IPS-15b (cell line): Measurements from ENCODE around the gene DNAJC18.
"Not testable (repeated sequence)": the region's sequence is repeated elsewhere in the genome, so short reads cannot be mapped to it uniquely, and the experiment has no call there.

Source experiments
- H3K27me3 ChIP-seq: one replicate; pipeline ENCODE4 v1.6.1; 2013; ENCODE audit warnings: low read length; ENCODE audit not compliant: control insufficient read depth, insufficient read depth
- H3K36me3 ChIP-seq: one replicate; pipeline ENCODE4 v1.6.1; 2013; ENCODE audit warnings: low read length; ENCODE audit not compliant: control insufficient read depth, insufficient read depth
- H3K4me1 ChIP-seq: one replicate; pipeline ENCODE4 v1.6.1; 2013; ENCODE audit warnings: mild to moderate bottlenecking, low read length; ENCODE audit not compliant: control insufficient read depth, insufficient read depth
- H3K4me3 ChIP-seq: one replicate; pipeline ENCODE4 v1.5.1; 2013; ENCODE audit warnings: low read depth, low read length
- H3K9ac ChIP-seq: one replicate; pipeline ENCODE4 v1.6.1; 2013; ENCODE audit warnings: low read depth, mild to moderate bottlenecking, low read length
- H3K9me3 ChIP-seq: one replicate; pipeline ENCODE4 v1.6.1; 2013; ENCODE audit warnings: mild to moderate bottlenecking, low read length; ENCODE audit not compliant: control insufficient read depth, insufficient read depth

The DNAJC18 gene

GRCh38 chr5:139439013-139439903 lies at the start of gene DNAJC18:
TSS of gene DNAJC18 (minus strand) at chr5:139439525. CDS start at chr5:139439445, 80 bp downstream.
- no peaks in the 10 kb centered on the region for H3K9me3 ChIP-seq
- H3K36me3 ChIP-seq = peaks cover 3% of the 10 kb centered on the region
- H3K27me3 ChIP-seq = no peaks in the 10 kb centered on the region
- peak within 1 kb of the TSS; percentile 73 for H3K4me3 ChIP-seq
- H3K4me1 ChIP-seq = no peaks in the 10 kb centered on the region
- H3K9ac ChIP-seq = peak within 1 kb of the TSS; percentile 48

DNA sequence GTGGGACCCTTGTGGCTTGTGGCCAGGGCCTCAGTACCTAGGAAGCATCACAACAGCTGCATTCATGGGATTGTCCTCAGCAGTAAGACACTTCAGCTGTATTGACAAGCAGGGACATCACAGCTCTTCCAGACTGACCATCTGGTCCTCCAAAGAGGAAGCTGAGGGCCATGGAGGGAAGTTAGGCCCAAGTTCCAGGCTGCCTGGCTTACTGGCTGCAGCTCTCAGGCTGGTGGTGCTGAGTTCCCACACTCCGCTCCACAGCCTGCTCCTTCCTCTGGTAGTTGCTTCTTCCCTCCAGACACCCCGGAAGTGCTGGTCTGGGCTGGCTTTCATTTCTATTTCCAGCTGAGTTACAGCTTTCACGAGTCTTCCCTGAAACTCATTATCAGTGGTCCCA lies 48.9 kb upstream of the DNAJC18 start:
- Histone ChIP-seq H3K27me3 (no peaks in the 10 kb centered on the region), H3K36me3 (no peaks in the 10 kb centered on the region), H3K9ac (no peak overlapping the region), H3K4me1 (no peaks in the 10 kb centered on the region), H3K4me3 (no peak overlapping the region), H3K9me3 (no peaks in the 10 kb centered on the region)

- Histone ChIP-seq H3K9ac (no peak overlapping the region), H3K4me1 (no peaks in the 10 kb centered on the region), H3K9me3 (no peaks in the 10 kb centered on the region), H3K36me3 (no peaks in the 10 kb centered on the region), H3K4me3 (no peak overlapping the region), H3K27me3 (no peaks in the 10 kb centered on the region)
These were observed 46.9 kb upstream of the DNAJC18 start for GRCh38 chr5:139486201-139486600.

DNA sequence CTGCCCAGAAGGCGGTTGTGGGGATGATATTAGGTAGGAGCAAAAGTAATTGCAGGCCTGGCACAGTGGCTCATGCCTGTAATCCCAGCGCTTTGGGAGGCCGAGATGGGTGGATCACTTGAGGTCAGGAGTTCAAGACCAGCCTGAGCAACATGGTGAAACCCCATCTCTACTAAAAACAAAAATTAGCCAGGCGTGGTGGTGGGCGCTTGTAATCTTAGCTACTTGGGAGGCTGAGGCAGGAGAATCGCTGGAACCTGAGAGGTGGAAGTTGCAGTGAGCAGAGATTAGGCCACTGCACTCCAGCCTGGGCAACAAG lies 43.5 kb upstream of the DNAJC18 start:
- H3K9ac ChIP-seq, H3K27me3 ChIP-seq, H3K36me3 ChIP-seq, H3K4me3 ChIP-seq, H3K9me3 ChIP-seq, H3K4me1 ChIP-seq: not testable (repeated sequence)

- no peaks in the 10 kb centered on the region for H3K27me3 ChIP-seq
- H3K9ac ChIP-seq = no peak within 1 kb of the TSS
- no peaks in the 10 kb centered on the region for H3K36me3 ChIP-seq
- H3K9me3 ChIP-seq = no peaks in the 10 kb centered on the region
- no peaks in the 10 kb centered on the region for H3K4me1 ChIP-seq
- H3K4me3 ChIP-seq = no peak within 1 kb of the TSS
These were observed 42.9 kb upstream of the DNAJC18 start, which contains the start of gene STING1 for GRCh38 chr5:139482050-139482889. TSS of gene STING1 (minus strand) at chr5:139482758. CDS start at chr5:139481704, 1,054 bp downstream.

DNA sequence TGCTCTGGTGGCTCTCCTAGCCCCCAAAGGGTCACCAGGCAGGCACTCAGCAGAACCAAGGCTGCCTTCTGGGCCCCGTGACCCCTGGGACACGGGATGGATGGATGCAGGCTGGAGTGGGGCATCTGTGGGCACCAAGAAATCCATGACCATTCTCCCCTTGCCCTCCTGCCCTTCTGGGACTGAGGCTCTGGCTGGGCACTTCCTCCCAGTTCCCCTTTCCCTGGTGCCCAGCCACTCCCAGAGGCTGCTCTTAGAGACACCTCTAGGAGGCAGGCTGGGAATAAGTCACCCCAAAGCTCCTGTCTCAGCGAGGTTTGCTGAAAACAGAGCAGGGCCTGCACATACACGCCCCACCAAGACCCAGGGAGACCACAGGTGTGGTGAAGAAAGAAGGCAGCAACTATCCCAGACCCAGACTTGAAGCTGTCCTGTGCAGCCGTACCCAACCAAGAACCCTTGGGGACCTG lies 42.3 kb upstream of the DNAJC18 start:
- Histone ChIP-seq H3K36me3 (no peaks in the 10 kb centered on the region), H3K9ac (no peak overlapping the region), H3K27me3 (no peaks in the 10 kb centered on the region), H3K9me3 (no peaks in the 10 kb centered on the region), H3K4me1 (no peaks in the 10 kb centered on the region), H3K4me3 (no peak overlapping the region)

- Histone ChIP-seq H3K9ac (no peak overlapping the region), H3K4me3 (no peak overlapping the region), H3K4me1 (no peaks in the 10 kb centered on the region), H3K9me3 (no peaks in the 10 kb centered on the region), H3K27me3 (no peaks in the 10 kb centered on the region), H3K36me3 (no peaks in the 10 kb centered on the region)
These were observed 41.8 kb upstream of the DNAJC18 start for GRCh38 chr5:139481122-139481533.

DNA sequence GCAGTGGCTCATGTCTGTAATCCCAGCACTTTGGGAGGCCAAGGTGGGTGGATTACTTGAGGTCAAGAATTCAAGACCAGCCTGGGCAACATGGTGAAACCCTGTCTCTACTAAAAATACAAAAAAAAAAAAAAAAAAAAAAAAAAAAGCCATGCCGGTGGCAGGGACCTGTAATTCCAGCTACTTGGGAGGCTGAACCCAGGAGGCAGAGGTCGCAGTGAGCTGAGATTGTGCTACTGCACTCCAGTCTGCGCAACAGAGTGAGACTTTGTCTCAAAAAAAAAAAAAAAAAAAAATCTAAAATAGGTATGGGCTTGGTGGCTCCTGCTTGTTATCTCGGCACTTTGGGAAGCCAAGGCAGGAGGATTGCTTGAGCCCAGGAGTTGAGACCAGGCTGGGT lies 40.4 kb upstream of the DNAJC18 start:
- not testable (repeated sequence) for H3K9me3 ChIP-seq, H3K9ac ChIP-seq, H3K4me3 ChIP-seq, H3K4me1 ChIP-seq, H3K36me3 ChIP-seq, H3K27me3 ChIP-seq

- not testable (repeated sequence) for H3K9me3 ChIP-seq, H3K4me3 ChIP-seq, H3K9ac ChIP-seq, H3K36me3 ChIP-seq, H3K4me1 ChIP-seq, H3K27me3 ChIP-seq
These were observed 39.5 kb upstream of the DNAJC18 start for GRCh38 chr5:139478657-139479423.

GRCh38 chr5:139475865-139476617 lies 36.7 kb upstream of the DNAJC18 start:
- no peaks in the 10 kb centered on the region for H3K9me3 ChIP-seq
- H3K4me1 ChIP-seq = peaks cover 11% of the 10 kb centered on the region
- no peak overlapping the region for H3K9ac ChIP-seq
- H3K36me3 ChIP-seq = no peaks in the 10 kb centered on the region
- H3K4me3 ChIP-seq = no peak overlapping the region
- no peaks in the 10 kb centered on the region for H3K27me3 ChIP-seq
